Measurements from ENCODE around the gene GSE1.

Gene GSE1

DNA sequence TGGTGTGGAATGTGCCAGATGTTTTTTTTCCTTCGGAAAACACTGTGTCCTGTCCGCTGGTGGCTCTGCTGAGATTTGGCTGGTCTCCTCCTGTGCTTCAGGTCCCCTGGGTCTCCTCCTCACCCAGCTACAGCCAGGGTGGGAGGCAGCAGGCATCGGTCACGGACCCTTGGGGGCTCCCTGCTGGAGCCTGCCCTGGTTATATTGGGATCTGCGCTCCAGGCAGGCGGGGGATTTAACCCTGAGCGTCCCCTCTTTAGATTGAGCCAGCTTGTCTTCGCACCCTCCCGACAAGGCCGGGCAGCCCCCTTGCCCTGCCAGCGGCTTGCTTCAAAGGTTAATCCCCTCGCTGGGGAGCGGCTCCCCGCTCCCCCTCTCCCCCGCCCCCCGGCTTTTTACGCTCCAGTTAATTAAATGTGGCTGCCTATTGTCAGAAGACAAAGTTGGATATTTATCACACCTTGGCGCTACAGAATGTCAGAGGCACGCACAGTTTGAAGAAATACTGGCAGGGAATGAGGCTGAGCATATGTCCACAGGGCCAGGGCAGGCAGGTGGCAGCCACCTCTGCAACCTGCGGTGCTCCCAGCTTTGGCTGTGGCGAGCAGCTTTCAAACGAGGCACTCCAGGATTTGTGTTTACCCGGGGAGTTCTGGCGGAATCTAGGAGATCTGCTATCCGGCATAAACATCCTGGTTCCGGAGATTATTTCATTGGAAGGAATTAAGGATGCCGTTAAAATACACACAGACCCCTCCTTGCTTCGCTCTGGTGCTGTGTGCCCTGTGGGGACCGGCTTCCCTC is 38.2 kb upstream of the GSE1 start:
- DNase-seq: no peak

DNA sequence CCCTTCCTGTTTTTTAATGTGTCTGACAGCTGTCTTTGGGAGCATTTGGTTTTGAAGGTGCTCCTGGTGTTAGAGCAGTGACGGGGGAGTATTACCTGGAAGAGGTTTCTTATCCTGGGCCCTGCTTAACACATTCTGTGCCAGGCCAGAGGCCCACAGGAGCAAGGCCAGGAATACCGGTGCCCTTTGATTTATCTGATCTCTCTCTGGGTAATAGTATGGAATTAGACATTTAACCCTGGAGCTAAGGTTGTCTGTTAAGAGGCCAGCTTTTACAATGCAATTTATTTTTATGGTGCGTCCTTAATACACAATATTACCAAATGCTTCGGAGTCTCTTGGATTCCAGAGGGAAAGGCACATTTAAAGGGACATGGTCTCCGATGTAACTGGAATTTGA is 37.2 kb upstream of the GSE1 start:
- DNase-seq: no peak

GRCh38 chr16:85576944-85577343 is 36.2 kb upstream of the GSE1 start:
- no peak for DNase-seq

- no peak for DNase-seq
These were observed 35.1 kb upstream of the GSE1 start for GRCh38 chr16:85577899-85578598.

- DNase-seq: no peak
These were observed 34.5 kb upstream of the GSE1 start for GRCh38 chr16:85578599-85578948.

DNA sequence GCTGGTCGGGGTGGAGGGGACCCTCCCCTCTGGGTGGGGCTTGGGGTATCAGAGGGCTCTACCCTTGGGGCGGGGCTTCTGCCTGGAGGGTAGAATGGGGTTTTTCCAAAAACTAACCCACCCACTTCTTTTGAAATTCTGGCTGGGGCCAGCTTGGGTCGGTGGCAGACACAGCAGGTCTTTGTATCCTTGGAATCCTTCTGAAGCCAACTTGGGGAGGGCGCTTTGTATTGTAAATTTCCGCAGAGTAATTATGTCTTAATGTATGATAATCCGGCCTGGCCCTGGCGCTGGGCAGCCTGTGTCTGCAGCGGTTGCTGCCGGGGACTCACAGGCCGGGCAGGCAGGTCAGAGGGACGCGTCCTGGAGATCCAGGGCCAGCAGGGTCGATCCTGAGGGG is 33.9 kb upstream of the GSE1 start:
- no peak for DNase-seq

DNA sequence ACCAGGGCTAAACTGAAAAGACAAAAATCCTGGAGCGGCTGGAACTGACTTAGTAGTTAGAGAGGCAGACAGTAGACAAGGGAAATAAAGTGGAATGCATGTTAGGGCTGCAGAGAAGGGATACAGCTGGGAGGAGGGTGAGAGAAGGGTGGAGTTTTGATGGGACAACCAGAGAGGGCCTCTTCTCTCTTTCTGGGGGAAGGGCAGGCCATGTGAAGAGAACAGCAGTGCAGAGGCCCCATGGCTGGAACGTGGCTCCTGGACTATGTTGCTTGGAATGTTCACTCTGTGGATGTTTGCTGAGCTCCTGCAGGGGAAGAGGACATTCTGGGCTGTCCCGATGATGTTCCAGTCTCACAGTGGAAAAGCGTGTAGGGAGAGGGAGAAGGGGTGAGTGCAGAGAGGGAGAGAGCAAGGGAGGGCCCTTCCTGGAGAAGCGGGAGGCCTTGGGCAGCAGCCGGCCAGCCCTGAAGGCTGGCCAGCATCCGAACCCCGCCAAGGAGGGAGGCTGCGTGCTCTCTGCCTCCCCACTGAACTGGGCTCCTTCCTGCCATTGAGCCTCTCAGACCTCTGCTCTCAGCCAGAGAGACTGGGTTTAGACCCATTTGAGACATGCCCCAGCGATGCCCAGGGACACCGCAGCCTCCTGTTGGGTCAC is 33.1 kb upstream of the GSE1 start:
- DNase-seq: no peak

- no peak for DNase-seq
These were observed 32.4 kb upstream of the GSE1 start for GRCh38 chr16:85580684-85581083.

GRCh38 chr16:85582229-85582991 is 30.7 kb upstream of the GSE1 start:
- no peak for DNase-seq

- no peak for DNase-seq
These were observed 29.5 kb upstream of the GSE1 start for GRCh38 chr16:85583491-85584181.

- no peak for DNase-seq
These were observed 28.9 kb upstream of the GSE1 start for GRCh38 chr16:85584267-85584666.

GRCh38 chr16:85584819-85585282 is 28.3 kb upstream of the GSE1 start:
- DNase-seq: no peak

GRCh38 chr16:85585711-85586110 is 27.4 kb upstream of the GSE1 start:
- no peak for DNase-seq

GRCh38 chr16:85586380-85587104 is 26.6 kb upstream of the GSE1 start:
- DNase-seq: no peak

- DNase-seq: no peak
These were observed 25.2 kb upstream of the GSE1 start for GRCh38 chr16:85587762-85588556.

DNA sequence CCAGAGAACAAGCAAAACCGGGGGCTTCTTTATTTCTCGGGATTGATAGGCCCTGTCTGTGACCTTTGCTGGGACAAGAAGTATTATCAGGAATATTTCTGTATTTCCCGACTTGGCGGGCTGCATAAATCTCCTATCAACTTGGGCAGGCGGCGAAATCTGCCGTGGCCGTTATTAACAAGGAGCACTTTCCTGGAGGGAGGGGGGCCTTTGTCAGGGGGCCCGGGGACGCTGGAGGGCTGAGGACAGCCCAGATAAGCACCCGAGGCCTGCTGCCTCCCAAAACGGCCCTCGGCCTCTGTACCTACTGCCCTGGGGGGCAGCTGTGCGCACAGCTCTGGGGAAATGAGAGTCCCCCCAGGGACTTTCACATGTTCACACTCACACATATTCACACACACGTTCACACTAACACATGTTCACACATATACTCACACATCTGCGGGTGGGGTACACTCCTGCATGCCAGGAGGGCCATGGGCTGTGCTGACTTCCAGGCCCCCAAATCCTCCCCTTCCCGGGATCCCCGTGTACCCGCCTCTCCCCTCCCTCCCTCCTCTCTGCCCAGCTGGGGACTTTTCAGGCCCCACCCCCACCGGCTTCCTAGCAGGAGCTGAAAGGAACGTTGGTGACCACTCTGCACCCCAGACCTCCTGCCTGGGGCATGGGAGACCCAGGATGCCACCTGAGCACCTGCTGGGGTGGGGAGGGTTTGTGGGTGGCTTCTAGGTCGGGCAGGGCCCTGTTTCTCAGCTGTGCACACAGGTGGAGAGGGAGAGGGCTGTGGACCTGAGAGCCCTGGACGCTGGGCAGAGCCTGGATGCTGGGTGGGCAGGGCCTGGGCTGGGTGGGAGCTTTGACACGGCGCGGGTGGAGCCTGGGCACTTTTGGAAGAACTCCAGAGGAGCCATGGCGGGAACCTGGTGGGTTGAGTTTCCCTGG is 24.3 kb upstream of the GSE1 start:
- no peak for DNase-seq

GRCh38 chr16:85589688-85590505 is 23.2 kb upstream of the GSE1 start:
- no peak for DNase-seq

DNA sequence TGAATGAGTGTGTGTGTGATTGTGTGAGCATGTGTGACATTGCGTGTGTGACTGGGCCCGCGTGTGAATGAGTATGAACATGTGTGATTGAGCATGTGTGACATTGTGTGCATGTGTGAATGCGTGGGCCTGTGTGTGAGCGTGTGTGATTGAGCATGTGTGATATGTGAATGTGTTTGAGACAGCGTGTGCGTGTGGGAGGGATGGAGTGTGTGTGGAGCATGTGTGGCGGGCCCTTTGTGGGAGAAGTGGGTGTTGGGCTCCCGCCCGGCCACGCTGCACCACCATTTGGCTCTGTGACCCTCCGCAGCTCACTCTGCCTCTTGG is 22.7 kb upstream of the GSE1 start:
- DNase-seq: no peak

GRCh38 chr16:85591381-85591780 is 21.7 kb upstream of the GSE1 start:
- no peak for DNase-seq

Data from CD4-positive, alpha-beta T cell treated with Interleukin-12 subunit alpha and Interleukin-12 subunit beta, for 1 hour (primary cell).